SK-N-SH (cell line): ENCODE measurements around the gene STAC3. TPM values are rescaled to one million over a fixed set of nuclear protein-coding genes. Genes with fewer than 3 reads are reported as not detected.

ENCODE experiments used
- CTCF ChIA-PET: fragments of 300-600, 350-600 bp; formaldehyde crosslinking; extraction: SDS; loops from one replicate; lab custom pipeline; 2021; lab: Yijun Ruan, JAX
- POLR2A ChIA-PET: fragments of 350-600 bp; sonication (Branson Sonifier 250); formaldehyde crosslinking; extraction: SDS; loops from one replicate; lab custom pipeline; 2020; ENCODE audit warnings: antibody characterized with exemption, inconsistent platforms; lab: Yijun Ruan, JAX
- DNase-seq: peaks from one replicate; pipeline ENCODE4 v3.0.0; 2012
- H2AFZ ChIP-seq: fragments of 200-600 bp; sonication (generic); 2 replicates; pipeline ENCODE4 v1.8.1; 2016; ENCODE audit warnings: antibody characterized with exemption, mild to moderate bottlenecking, low read depth
- H3F3A ChIP-seq: fragments of 200-600 bp; sonication (generic); replicated peaks from 2 replicates; pipeline ENCODE3; 2016; ENCODE audit warnings: antibody characterized with exemption, mild to moderate bottlenecking; ENCODE audit not compliant: insufficient read depth
- H3K27ac ChIP-seq, 2 experiments: fragments of 200-500 bp in 1 of 2; fragments of 200-600 bp in 1 of 2; sonication (Bioruptor generic) in 1 of 2; sonication (generic), shearing (Covaris generic) in 1 of 2; 2 replicates each; pipeline versions ENCODE4 v1.5.1 to v1.6.1; 2014 to 2016; ENCODE audit warnings: low read depth in 2 of 2, inconsistent platforms in 1 of 2, low read length in 1 of 2, mild to moderate bottlenecking in 1 of 2, mixed read lengths in 1 of 2
- H3K27me3 ChIP-seq: fragments of 200-600 bp; sonication (generic), shearing (Covaris generic); 2 replicates; pipeline ENCODE4 v1.6.1; 2016; ENCODE audit warnings: mixed run types; ENCODE audit not compliant: insufficient read depth
- H3K36me3 ChIP-seq, 2 experiments: fragments of 200-500 bp in 1 of 2; fragments of 200-600 bp in 1 of 2; sonication (Bioruptor generic) in 1 of 2; sonication (generic) in 1 of 2; replicated peaks in 1 of 2; 2 replicates each; pipeline versions ENCODE3 to v1.5.1; 2014 to 2016; ENCODE audit warnings: low read length in 1 of 2, mild to moderate bottlenecking in 1 of 2; ENCODE audit not compliant: insufficient read depth in 2 of 2, control insufficient read depth in 1 of 2
- H3K4me1 ChIP-seq, 2 experiments: fragments of 200-500 bp in 1 of 2; fragments of 200-600 bp in 1 of 2; sonication (Bioruptor generic) in 1 of 2; sonication (generic), shearing (Covaris generic) in 1 of 2; 2 replicates each; pipeline versions ENCODE4 v1.5.1 to v1.6.1; 2014 to 2016; ENCODE audit warnings: low read depth in 1 of 2, low read length in 1 of 2, mixed run types in 1 of 2; ENCODE audit not compliant: insufficient read depth in 2 of 2, control insufficient read depth in 1 of 2
- H3K4me2 ChIP-seq: fragments of 200-600 bp; sonication (generic), shearing (Covaris generic); 2 replicates; pipeline ENCODE4 v1.6.1; 2017; ENCODE audit warnings: mixed run types
- H3K4me3 ChIP-seq, 2 experiments: fragments of 200-500 bp in 1 of 2; fragments of 200-600 bp in 1 of 2; sonication (Bioruptor generic) in 1 of 2; sonication (generic), shearing (Covaris generic) in 1 of 2; 2 replicates each; pipeline versions ENCODE4 v1.5.1 to v1.8.1; 2014 to 2016; ENCODE audit warnings: low read depth in 2 of 2, inconsistent platforms in 1 of 2, low read length in 1 of 2, mild to moderate bottlenecking in 1 of 2, mixed read lengths in 1 of 2, moderate library complexity in 1 of 2
- H3K79me2 ChIP-seq: fragments of 200-600 bp; sonication (generic); 2 replicates; pipeline ENCODE4 v1.8.1; 2017; ENCODE audit warnings: mild to moderate bottlenecking; ENCODE audit not compliant: insufficient read depth
- H3K9ac ChIP-seq: fragments of 200-600 bp; sonication (generic); 2 replicates; pipeline ENCODE4 v1.6.1; 2017; ENCODE audit warnings: mixed run types
- H3K9me2 ChIP-seq: fragments of 200-600 bp; sonication (generic); 2 replicates; pipeline ENCODE4 v1.6.1; 2017; ENCODE audit warnings: mixed run types
- H3K9me3 ChIP-seq: fragments of 200-600 bp; sonication (generic); 2 replicates; pipeline ENCODE4 v1.6.1; 2017; ENCODE audit warnings: mixed run types, mild to moderate bottlenecking, moderate library complexity
- H4K20me1 ChIP-seq: fragments of 200-600 bp; sonication (generic); 2 replicates; pipeline ENCODE4 v1.6.1; 2017; ENCODE audit warnings: mild to moderate bottlenecking, mixed run types; ENCODE audit not compliant: insufficient read depth
- CHD2 ChIP-seq: fragments of 150-350 bp; IDR thresholded peaks from 2 replicates; pipeline ENCODE4 v1.6.1; 2018; ENCODE audit warnings: low read length; ENCODE audit not compliant: partially characterized antibody
- ELF1 ChIP-seq: IDR thresholded peaks from 2 replicates; pipeline ENCODE4 v1.4.0; 2012
- EZH2phosphoT487 ChIP-seq: fragments of 200-600 bp; sonication (generic); IDR thresholded peaks from 2 replicates; pipeline ENCODE4 v1.6.1; 2017; ENCODE audit warnings: low read depth, mixed run types, mild to moderate bottlenecking, antibody characterized with exemption, moderate library complexity, borderline replicate concordance
- FOSL2 ChIP-seq: IDR thresholded peaks from 2 replicates; pipeline ENCODE4 v1.4.0; 2012; ENCODE audit warnings: low read depth, mild to moderate bottlenecking, moderate library complexity, borderline replicate concordance
- GABPA ChIP-seq: IDR thresholded peaks from 2 replicates; pipeline ENCODE4 v1.4.0; 2012; ENCODE audit warnings: low read depth, mild to moderate bottlenecking
- GATA2 ChIP-seq: sonication (generic); formaldehyde crosslinking; IDR thresholded peaks from 2 replicates; pipeline ENCODE4 v1.5.0; 2020; ENCODE audit warnings: mild to moderate bottlenecking, missing genetic modification reagents
- MEF2A ChIP-seq: IDR thresholded peaks from 2 replicates; pipeline ENCODE4 v1.4.0; 2012; ENCODE audit warnings: low read depth, borderline replicate concordance
- NRF1 ChIP-seq: IDR thresholded peaks from 2 replicates; pipeline ENCODE4 v1.6.1; 2012; ENCODE audit warnings: low read depth, mild to moderate bottlenecking, low read length
- RFX5 ChIP-seq: IDR thresholded peaks from 2 replicates; pipeline ENCODE4 v1.6.1; 2012; ENCODE audit warnings: mild to moderate bottlenecking, improper control_type of control experiment, low read length
- TAF1 ChIP-seq: IDR thresholded peaks from 2 replicates; pipeline ENCODE4 v1.6.1; 2012; ENCODE audit warnings: low read depth, mild to moderate bottlenecking, low read length, moderate library complexity, borderline replicate concordance
- USF2 ChIP-seq: fragments of 150-350 bp; IDR thresholded peaks from 2 replicates; pipeline ENCODE4 v1.6.1; 2017; ENCODE audit warnings: antibody characterized with exemption, low read length, low read depth, borderline replicate concordance
- YY1 ChIP-seq: IDR thresholded peaks from 2 replicates; pipeline ENCODE4 v1.4.0; 2012; ENCODE audit warnings: low read depth, mild to moderate bottlenecking
- WGBS: methylation state at CpG from one replicate; pipeline ENCODE4 v1.1.6; 2017; ENCODE audit warnings: low lambda C conversion rate; 5-methylcytosine and 5-hydroxymethylcytosine counted together
- polyA plus RNA-seq, 3 experiments: library from polyadenylated mRNA; depleted of rRNA; stranded (reverse); fragments of >200 nt; gene quantifications; 2 replicates each; pipeline ENCODE4 v1.2.3, GENCODE V29; 2012
- TF ChIP-seq, protein P1 (sequence below): fragments of 150-350 bp; IDR thresholded peaks from 2 replicates; pipeline ENCODE4 v1.6.1; 2016; ENCODE audit warnings: mild to moderate bottlenecking, low read depth, low read length
- TF ChIP-seq, protein P2 (sequence below): IDR thresholded peaks from 2 replicates; pipeline ENCODE4 v1.4.0; 2012; ENCODE audit warnings: low read depth, borderline replicate concordance

The STAC3 gene
- polyA plus RNA-seq, 1 of the 3 experiments (the other 2 are of a cell fraction), result 0.76 TPM

GRCh38 chr12:57210926-57211692, 39.9 kb downstream of the STAC3 start:
- no peak for TF ChIP-seq EZH2phosphoT487
- TF ChIP-seq CHD2, result no peak
- no peak for TF ChIP-seq GATA2 (CRISPR knock-in tag)
- TF ChIP-seq FOSL2, result no peak
- no peak for TF ChIP-seq ELF1
- TF ChIP-seq, protein P1, sequence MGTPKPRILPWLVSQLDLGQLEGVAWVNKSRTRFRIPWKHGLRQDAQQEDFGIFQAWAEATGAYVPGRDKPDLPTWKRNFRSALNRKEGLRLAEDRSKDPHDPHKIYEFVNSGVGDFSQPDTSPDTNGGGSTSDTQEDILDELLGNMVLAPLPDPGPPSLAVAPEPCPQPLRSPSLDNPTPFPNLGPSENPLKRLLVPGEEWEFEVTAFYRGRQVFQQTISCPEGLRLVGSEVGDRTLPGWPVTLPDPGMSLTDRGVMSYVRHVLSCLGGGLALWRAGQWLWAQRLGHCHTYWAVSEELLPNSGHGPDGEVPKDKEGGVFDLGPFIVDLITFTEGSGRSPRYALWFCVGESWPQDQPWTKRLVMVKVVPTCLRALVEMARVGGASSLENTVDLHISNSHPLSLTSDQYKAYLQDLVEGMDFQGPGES, result no peak
- TF ChIP-seq NRF1, result no peak
- no peak for TF ChIP-seq USF2
- TF ChIP-seq GABPA, result no peak
- TF ChIP-seq TAF1, result no peak
- TF ChIP-seq RFX5, result no peak
- TF ChIP-seq, protein P2, sequence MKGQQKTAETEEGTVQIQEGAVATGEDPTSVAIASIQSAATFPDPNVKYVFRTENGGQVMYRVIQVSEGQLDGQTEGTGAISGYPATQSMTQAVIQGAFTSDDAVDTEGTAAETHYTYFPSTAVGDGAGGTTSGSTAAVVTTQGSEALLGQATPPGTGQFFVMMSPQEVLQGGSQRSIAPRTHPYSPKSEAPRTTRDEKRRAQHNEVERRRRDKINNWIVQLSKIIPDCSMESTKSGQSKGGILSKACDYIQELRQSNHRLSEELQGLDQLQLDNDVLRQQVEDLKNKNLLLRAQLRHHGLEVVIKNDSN, result no peak
- TF ChIP-seq YY1, result no peak
- TF ChIP-seq MEF2A, result no peak
- H3F3A ChIP-seq, result peaks cover 13% of the 10 kb centered on the region
- DNase-seq, result no peak
- peaks cover 0 to 13% of the 10 kb centered on the region in 2 experiments; a peak in 1 of 4 replicates for H3K4me1 ChIP-seq
- H3K9ac ChIP-seq, result no peak overlapping the region
- H3K4me3 ChIP-seq, result no peak overlapping the region
- peaks cover 0 to 25% of the 10 kb centered on the region in 2 experiments for H3K36me3 ChIP-seq
- 75% methylated on average over 10 of the region's 16 CpGs for WGBS
- H3K27me3 ChIP-seq, result peaks cover 12% of the 10 kb centered on the region
- no peak overlapping the region for H3K4me2 ChIP-seq
- ChIA-PET POLR2A (no interaction called here), CTCF (interaction anchor here (15.9 kb wide), 1 partner anchor 27 kb away, joined by 937 read pairs; the partner anchor contains the start of genes SHMT2 and STAC3)
- 0 out of 2 replicates have a peak, but pooled peaks cover 6% of the 10 kb centered on the region for H4K20me1 ChIP-seq
- H3K9me3 ChIP-seq, result no peaks in the 10 kb centered on the region
- H3K9me2 ChIP-seq, result no peaks in the 10 kb centered on the region
- no peaks in the 10 kb centered on the region for H3K79me2 ChIP-seq
- H3K27ac ChIP-seq, result no peak overlapping the region
- no peak overlapping the region for H2AFZ ChIP-seq
